ENCODE results near the gene AFAP1L2.

DNA sequence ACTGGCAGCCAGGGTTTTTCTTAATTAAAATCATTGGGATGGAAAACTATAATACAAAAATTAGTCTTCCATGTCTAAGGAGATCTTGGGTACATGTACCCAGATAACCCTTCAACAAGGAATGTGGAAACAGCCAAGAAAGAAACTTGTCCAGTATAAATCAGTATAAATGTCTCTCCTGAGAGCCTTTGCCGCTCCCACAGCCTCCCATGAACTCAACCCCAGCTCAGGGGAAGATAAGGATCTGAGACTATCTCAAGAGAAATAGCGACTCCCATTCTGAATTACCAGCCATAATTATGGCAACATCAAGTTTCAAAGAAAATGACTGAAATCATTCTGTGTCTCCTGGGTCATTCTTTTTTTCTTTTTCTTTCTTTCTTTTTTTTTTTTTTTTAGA is 32.6 kb upstream of the AFAP1L2 start:
- no peak for TF ChIP-seq EZH2 (IDR thresholded peaks at IDR 0.05; ENCODE audit: borderline replicate concordance, low read depth, low read length)
- TF ChIP-seq CHD2 (IDR thresholded peaks at IDR 0.05; ENCODE audit: low read depth, low read length): no peak
- no peak for TF ChIP-seq NCOA2 (IDR thresholded peaks at IDR 0.05; ENCODE audit: partially characterized antibody in 2 of 2)
- TF ChIP-seq, protein P1, sequence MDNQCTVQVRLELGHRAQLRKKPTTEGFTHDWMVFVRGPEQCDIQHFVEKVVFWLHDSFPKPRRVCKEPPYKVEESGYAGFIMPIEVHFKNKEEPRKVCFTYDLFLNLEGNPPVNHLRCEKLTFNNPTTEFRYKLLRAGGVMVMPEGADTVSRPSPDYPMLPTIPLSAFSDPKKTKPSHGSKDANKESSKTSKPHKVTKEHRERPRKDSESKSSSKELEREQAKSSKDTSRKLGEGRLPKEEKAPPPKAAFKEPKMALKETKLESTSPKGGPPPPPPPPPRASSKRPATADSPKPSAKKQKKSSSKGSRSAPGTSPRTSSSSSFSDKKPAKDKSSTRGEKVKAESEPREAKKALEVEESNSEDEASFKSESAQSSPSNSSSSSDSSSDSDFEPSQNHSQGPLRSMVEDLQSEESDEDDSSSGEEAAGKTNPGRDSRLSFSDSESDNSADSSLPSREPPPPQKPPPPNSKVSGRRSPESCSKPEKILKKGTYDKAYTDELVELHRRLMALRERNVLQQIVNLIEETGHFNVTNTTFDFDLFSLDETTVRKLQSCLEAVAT (IDR thresholded peaks at IDR 0.05): no peak
- TF ChIP-seq MECOM (CRISPR knock-in tag; IDR thresholded peaks at IDR 0.05): no peak
- no peak for TF ChIP-seq TOE1 (IDR thresholded peaks at IDR 0.05; ENCODE audit: borderline replicate concordance)
- no peak for TF ChIP-seq TOE1 (CRISPR knock-in tag; IDR thresholded peaks at IDR 0.05; ENCODE audit: borderline replicate concordance, low read depth)
- TF ChIP-seq, protein P2, sequence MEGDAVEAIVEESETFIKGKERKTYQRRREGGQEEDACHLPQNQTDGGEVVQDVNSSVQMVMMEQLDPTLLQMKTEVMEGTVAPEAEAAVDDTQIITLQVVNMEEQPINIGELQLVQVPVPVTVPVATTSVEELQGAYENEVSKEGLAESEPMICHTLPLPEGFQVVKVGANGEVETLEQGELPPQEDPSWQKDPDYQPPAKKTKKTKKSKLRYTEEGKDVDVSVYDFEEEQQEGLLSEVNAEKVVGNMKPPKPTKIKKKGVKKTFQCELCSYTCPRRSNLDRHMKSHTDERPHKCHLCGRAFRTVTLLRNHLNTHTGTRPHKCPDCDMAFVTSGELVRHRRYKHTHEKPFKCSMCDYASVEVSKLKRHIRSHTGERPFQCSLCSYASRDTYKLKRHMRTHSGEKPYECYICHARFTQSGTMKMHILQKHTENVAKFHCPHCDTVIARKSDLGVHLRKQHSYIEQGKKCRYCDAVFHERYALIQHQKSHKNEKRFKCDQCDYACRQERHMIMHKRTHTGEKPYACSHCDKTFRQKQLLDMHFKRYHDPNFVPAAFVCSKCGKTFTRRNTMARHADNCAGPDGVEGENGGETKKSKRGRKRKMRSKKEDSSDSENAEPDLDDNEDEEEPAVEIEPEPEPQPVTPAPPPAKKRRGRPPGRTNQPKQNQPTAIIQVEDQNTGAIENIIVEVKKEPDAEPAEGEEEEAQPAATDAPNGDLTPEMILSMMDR (IDR thresholded peaks at IDR 0.05 in 2 of 3, conservative IDR thresholded peaks at IDR 0.05 in 1 of 3; ENCODE audit: insufficient read depth in 2 of 3, low read depth in 1 of 3, low read length in 3 of 3): no peak
- no peak for TF ChIP-seq MTA3 (IDR thresholded peaks at IDR 0.05; ENCODE audit: borderline replicate concordance)
- TF ChIP-seq, protein P3, sequence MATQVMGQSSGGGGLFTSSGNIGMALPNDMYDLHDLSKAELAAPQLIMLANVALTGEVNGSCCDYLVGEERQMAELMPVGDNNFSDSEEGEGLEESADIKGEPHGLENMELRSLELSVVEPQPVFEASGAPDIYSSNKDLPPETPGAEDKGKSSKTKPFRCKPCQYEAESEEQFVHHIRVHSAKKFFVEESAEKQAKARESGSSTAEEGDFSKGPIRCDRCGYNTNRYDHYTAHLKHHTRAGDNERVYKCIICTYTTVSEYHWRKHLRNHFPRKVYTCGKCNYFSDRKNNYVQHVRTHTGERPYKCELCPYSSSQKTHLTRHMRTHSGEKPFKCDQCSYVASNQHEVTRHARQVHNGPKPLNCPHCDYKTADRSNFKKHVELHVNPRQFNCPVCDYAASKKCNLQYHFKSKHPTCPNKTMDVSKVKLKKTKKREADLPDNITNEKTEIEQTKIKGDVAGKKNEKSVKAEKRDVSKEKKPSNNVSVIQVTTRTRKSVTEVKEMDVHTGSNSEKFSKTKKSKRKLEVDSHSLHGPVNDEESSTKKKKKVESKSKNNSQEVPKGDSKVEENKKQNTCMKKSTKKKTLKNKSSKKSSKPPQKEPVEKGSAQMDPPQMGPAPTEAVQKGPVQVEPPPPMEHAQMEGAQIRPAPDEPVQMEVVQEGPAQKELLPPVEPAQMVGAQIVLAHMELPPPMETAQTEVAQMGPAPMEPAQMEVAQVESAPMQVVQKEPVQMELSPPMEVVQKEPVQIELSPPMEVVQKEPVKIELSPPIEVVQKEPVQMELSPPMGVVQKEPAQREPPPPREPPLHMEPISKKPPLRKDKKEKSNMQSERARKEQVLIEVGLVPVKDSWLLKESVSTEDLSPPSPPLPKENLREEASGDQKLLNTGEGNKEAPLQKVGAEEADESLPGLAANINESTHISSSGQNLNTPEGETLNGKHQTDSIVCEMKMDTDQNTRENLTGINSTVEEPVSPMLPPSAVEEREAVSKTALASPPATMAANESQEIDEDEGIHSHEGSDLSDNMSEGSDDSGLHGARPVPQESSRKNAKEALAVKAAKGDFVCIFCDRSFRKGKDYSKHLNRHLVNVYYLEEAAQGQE (IDR thresholded peaks at IDR 0.05; ENCODE audit: borderline replicate concordance): no peak
- TF ChIP-seq, protein P3 (CRISPR knock-in tag; IDR thresholded peaks at IDR 0.05; ENCODE audit: low read depth): no peak
- TF ChIP-seq POLR2A (conservative IDR thresholded peaks at IDR 0.05): no peak
- no peak for TF ChIP-seq HCFC1 (IDR thresholded peaks at IDR 0.05; ENCODE audit: low read depth, low read length)
- TF ChIP-seq DIDO1 (tag; IDR thresholded peaks at IDR 0.05; ENCODE audit: low read depth): no peak

All from K562 (cell line).